ENCODE data around the gene C1orf167.

DNA sequence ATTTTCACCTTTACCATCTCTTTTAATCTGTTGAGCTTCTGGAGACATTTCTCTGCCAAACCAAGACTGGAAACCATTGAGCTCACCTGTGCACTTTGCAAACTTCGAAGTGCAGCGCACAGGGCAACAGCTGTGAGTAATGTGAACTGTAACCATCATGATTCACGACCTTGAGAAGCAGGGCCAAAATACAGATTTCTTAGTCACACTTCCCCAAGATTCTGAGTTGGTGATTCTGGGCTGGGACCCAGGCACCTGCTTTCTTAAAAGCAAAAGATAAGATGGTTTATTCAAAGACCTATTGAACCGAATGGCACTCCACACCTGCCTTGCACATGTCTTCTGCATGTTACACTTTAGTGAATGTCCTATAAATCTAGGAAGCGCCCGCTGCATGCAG lies 15.9 kb upstream of the C1orf167 start:
- TF ChIP-seq, protein P1, sequence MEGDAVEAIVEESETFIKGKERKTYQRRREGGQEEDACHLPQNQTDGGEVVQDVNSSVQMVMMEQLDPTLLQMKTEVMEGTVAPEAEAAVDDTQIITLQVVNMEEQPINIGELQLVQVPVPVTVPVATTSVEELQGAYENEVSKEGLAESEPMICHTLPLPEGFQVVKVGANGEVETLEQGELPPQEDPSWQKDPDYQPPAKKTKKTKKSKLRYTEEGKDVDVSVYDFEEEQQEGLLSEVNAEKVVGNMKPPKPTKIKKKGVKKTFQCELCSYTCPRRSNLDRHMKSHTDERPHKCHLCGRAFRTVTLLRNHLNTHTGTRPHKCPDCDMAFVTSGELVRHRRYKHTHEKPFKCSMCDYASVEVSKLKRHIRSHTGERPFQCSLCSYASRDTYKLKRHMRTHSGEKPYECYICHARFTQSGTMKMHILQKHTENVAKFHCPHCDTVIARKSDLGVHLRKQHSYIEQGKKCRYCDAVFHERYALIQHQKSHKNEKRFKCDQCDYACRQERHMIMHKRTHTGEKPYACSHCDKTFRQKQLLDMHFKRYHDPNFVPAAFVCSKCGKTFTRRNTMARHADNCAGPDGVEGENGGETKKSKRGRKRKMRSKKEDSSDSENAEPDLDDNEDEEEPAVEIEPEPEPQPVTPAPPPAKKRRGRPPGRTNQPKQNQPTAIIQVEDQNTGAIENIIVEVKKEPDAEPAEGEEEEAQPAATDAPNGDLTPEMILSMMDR (IDR thresholded peaks at IDR 0.05 in 4 of 5, conservative IDR thresholded peaks at IDR 0.05 in 1 of 5): no peak
- no peak for TF ChIP-seq POLR2A (IDR thresholded peaks at IDR 0.05)

Measured in gastrocnemius medialis (tissue), 4 donors.